GM21381 (cell line): ENCODE results near the gene CDH23.

ENCODE experiments used
- ATAC-seq: cut with Tn5 transposase; IDR thresholded peaks from one replicate; pipeline ENCODE4 v1.9.1; 2021; ENCODE audit warnings: mild to moderate bottlenecking, moderate library complexity; ENCODE audit not compliant: unreplicated experiment

Gene CDH23

DNA sequence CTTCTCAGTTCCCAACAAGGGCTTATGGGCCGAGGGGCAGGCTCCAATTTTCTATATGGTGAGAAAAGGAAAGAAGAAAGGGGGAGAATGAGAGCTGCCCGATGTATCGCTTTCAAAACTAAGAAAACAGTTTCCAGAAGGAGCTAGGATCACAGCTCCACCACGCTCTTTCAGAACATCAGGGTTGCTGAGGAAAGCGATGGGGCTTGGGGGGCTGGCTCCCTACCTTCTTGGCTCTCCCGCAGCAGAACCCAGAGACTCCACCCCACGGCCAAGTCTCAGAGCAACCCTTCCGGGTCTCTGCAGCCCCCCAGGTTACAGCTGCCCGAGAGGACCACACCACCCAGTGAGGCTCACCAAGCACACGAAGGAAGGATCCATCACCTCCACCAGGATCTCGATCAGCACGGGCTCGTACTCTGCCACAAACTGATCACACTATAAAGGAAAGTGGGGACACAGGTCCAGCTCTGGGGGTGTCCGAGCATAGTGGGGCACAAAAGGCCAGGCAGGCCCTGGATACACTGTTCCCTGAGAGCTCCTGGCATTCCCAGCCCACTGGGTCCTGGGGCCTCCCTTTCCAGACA lies 422.0 kb downstream of the CDH23 start:
- no peak for ATAC-seq

DNA sequence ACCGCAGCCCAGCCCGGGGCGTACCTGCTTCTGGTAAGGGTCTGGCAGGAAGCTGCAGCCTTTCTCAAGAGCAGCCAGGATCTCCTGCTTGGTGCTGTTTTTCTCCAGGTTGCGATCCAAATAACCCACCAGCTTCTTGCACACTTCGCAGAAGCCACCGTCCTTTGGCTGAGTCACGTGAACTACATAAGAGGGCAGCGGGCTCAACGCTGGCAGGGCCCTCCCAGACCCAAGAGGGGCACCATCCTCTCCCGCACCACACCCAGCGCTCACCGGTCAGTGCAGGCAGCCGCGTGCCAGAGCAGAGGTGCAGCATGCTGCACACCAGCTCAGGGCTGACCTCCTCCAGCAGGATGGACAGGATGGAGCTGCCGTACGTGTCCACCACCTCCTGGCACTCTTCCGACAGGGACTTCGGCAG lies 422.7 kb downstream of the CDH23 start:
- ATAC-seq, result no peak

DNA sequence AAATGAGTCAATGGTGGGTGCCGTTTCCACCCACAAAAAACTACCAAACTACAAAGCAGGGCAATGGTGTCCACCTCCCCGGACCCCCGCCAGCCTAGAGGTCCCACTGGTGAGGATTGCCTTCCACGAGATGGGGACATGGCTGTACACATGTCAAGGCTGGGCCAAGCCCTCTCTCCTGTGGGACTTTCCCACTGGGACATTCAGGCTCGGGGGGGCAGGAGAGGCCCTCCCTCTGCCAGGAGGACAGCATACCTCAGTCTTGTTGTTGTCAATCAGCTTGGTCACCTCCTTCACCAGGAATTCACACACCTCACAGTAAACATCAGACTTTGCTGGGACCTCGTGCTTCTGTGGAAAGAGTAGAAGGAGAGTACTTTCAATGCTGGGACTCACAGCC lies 423.3 kb downstream of the CDH23 start:
- no peak for ATAC-seq

DNA sequence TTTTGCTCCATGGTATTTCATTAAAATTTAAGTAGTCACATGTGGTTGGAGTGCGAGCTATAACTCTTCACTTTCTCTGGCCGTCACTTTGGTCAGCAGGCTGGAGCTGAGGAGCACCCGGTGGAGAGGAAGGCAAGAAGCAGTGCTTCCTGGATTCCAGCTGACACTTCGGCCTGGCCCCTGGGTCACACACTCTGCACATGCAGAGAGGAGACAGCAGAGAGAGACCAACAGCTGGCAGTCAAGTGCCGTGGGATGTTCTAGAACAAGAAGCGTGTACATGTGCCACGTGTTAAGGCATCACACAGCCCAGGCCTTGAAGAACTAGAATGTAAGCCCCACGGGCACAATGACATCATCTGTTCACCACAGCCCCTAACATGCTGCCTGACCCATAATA lies 424.2 kb downstream of the CDH23 start:
- no peak for ATAC-seq

DNA sequence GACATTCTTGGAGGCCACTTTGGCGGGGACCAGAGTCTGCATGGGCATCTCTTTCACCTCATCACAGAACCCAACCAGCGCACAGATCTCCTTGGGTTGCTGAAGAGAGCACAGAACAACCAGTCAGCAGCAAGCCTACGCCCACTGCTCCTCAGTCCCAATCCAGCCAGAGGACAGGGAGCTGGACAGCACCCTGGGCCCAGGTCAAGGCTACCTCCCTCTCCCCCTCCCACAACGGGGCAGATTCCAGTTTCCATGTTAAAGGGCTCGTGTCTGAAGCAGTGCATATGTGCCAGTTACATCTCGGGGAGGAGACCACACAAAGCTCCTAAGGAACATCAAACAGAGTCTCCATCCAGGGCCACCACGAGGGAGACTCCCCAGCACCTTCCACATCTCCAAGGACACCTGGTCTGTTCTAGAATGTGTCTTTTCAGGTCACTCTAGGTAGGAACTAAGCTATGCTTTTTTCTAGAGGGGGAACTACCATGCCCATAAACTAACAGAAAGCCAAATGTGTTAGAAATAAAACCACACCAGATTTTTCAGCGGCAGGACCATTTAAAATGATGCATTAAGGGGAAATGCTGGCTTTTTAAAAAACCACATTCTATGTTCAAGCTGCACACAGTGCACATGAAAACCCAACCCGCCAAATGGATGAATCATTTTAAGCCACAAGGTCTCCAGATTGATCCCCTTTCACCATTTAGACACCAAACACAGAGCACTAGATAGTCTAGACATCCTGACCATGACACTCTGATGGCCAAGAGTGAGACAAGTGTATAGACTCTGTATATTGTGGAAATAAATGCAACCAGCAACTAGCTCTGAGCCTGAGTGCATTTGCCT lies 425.4 kb downstream of the CDH23 start:
- no peak for ATAC-seq

DNA sequence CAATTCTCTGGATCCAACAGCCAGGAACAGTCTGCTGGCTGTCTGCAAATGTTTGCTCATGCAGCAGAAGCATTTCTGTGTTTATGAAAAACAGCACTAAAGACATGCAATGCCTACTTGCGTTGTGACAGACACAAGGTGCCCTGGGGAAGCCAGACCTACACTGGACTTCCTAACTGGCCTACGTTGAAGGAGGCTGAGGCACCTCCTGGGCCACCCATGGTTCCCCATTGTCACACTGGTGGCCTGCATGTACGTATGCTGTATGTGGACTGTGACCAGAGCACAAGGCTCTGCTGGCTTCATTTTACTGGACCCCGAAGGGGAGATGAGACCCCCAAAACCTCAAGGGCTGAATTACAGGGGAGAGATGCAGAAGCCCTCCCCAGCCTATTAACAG lies 426.6 kb downstream of the CDH23 start:
- ATAC-seq, result no peak

DNA sequence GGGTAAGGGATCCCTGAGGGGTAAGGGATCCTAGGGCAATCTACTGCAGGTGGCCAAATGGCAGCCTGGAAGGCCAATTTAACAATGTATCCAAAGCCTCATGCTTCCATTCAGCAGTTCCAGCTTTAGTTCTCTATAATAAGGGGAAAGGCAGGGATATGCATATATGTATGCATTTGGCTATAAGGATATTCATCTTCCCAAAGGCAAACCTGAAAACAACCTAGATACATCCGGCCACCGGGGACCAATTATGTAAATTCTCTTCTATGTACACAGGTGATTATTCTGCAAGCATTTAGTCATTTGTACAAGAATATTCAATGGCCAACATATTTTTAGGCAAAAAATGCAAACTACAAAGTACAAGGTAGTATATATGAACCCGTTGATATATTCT lies 427.6 kb downstream of the CDH23 start:
- ATAC-seq, result no peak

DNA sequence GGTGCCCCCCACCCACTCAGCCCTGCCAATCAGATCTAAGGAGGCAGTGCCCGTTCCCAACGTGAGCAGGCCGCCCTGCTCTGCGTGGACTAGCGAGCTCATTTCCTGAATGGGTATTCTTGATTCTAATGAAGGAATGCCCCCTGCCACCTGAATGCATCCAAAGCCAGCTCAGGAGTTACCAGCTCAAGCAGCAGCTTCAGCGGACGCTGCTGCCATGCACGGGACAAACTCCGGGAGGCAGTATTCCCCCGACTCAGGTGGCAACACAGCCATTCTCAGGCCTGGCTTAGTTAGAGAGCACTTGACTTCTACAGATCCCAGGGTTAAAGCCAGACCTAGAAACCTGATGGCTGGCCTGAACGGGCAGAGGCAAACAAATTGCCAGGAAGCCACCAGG lies 428.5 kb downstream of the CDH23 start:
- ATAC-seq, result no peak

DNA sequence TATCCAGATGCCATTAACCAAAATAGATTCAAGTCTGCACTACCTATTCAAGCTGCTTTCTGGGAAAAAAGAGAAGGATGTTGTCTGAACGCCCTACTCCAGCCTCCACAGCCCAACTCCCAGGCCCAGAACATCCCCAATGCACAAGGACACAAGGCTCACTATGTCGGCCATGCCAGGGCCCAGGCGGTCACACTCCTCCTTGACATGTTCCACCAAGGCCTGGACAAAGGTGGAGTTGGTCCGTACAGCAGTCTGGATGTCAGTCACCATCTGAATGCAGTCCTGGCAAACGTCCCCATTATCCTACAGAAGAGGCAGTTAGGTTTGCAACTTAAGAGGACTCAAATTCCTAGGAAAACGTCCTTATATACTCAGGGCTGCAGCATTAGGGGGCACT lies 431.1 kb downstream of the CDH23 start:
- ATAC-seq, result no peak

DNA sequence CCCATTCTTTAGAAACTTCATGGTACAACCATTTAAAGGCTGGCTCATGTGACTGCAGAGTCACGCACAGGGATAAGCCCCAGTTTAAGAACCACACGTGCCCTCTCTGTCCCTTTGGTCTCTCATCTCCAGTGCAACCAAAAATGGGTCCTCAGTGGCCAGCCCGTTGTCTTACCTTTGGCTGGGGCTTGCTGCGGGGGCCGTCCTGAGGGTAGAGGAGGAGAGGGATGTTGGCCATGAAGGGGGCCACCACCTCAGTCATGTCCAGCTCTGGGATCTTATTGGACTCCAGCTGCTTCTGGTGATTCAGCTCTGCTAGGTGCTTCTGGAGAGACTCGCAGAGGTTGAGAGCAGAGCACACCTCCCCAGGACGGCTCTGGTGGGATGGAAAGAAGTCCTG lies 432.0 kb downstream of the CDH23 start:
- ATAC-seq, result no peak

DNA sequence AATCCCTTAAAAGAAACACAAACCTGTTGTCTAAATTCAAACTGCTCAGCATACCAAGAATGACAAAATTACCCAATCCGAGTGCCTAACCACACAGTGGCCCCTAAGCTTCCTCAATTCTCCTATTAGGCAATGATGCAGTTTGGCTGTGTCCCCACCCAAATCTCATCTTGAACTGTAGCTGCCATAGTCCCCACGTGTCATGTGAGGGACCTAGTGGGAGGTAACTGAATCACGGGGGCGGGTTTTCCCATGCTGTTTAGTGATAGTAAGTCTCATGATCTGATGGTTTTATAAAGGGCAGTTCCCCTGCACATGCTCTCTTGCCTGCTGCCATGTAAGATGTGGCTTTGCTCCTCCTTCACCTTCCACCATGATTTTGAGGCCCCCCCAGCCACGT lies 432.5 kb downstream of the CDH23 start:
- ATAC-seq, result no peak

DNA sequence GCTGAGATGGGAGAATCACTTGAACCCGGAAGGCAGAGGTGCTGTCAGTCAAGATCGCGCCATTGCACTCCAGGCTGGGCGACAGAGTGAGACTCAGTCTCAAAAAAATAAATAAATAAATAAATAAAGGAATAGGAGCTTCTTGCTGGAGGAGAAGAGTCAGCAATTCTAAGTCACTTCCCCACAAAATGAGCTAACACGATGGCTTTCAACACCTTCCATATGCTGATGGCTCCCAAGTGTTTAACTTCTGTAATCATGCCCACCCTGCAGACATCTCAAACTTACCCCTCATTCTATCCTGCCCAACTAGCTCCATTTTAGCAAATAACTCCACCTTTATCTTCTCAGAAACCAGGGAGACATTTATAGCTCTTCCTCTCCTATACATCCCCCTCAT lies 433.2 kb downstream of the CDH23 start:
- ATAC-seq, result no peak

DNA sequence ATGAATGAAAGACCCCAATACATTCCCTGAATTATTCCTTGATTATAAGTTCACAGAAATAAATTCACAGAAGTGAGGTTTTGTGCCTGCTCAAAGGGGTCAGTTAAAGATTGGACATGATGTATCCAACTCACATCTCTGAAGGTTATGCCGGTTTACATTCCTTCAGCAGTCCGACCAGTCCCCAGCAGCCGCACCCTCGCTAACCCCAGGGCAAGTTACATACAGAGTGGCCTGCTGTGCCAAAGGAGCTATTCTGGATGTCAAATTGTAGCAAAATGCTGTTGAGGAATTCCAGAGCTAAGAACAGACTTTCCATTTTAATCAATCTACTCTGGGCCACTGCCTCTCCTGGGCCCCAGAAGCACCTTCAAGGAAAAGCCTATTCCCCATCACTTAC lies 434.0 kb downstream of the CDH23 start:
- no peak for ATAC-seq

DNA sequence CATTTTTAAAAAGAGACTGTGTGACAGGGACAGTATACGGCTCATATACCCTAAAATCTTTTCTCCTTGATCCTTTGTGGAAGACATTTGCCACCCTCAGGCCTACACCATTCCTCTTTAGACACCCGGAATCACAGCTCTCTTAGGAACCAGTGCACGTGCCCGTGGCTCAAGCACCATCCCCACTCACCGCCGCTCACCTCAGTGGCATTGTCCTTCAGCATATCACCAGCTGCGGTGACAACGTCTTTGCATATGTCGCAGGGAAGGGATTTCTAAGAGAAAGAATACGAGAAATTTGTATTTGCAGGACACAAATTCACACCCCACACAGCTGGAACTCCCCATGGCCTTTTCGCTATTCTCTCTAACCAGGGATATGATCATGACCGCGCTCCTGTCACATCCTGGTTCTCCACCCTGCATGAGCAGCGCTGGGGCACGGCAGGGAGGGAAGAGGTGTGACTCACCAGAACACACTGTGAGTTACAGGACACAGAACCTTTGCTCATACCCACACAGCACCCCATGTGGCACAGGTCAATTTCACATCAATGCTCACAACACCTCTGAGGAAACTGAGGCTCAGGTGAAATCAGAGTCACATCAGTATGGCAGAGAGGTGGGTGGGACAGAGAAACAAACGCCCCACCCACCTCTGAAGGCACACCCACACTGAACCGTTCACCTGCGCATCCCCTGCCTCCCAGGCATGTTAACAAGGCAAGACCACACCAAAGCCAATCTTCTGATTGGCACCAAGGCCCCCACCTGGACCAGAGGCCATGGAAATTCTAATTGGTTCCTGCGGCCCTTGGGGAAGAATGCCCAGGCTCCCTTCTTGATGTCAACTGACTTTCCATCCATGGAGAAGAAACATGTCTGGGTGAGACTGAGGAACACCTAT lies 435.2 kb downstream of the CDH23 start:
- no peak for ATAC-seq

DNA sequence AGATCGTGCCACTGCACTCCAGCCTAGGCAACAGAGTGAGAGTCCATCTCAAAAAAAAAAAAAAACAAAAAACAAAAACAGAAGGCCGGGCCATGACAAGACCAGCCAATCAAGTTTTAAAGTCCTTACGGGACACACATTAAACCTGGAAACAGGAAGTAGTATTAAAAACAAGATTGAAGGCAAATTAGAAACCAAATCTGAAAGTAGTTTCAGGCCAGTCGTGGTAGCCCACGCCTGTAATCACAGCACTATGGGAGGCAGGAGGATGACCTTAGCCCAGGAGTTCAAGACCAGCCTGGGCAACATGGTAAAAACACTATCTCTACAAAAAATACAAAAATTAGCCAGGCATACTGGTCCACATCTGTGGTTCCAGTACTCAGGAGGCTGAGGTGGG lies 436.2 kb downstream of the CDH23 start:
- no peak for ATAC-seq

DNA sequence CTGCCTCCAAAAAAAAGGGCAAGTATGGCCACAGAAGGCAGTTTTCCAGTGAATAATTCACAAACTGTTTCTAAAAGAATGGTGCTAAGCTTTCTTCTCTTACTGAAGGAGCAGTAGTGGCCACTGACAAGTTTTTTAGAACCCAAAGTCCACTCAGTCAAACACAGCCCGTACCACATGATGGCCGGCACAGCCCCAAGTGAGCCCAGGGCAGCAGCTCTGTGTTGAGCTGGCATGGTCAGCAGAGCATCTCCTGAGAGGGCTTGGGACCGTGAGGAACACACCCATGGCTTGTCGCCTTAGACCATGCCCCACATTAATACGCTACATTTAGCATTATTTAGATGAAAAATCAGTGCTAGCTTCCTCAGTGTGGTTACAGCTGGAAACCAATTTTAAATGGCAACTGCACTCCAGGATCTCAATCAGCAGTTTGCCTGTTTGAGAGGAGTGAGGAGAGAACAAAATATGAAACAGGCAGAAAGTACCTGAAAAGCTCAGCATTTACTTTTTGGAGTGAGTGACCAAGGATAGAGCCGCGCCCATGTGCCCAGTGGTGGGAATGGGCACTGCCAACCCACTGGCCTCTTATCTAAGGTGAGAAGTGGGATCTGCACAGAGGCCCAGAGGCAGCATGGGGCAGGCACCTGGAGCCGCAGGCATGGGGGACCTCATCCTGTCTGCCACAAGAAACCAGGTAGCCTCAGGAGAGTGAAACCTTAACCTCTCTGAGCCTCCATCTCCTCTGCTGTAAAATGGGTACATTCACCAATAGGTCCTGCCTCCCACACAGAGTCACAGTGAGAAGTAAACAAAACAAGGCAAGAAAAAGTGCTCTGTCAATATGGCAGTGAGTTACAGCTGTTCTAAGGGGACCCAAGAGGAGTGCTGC lies 437.0 kb downstream of the CDH23 start:
- no peak for ATAC-seq

DNA sequence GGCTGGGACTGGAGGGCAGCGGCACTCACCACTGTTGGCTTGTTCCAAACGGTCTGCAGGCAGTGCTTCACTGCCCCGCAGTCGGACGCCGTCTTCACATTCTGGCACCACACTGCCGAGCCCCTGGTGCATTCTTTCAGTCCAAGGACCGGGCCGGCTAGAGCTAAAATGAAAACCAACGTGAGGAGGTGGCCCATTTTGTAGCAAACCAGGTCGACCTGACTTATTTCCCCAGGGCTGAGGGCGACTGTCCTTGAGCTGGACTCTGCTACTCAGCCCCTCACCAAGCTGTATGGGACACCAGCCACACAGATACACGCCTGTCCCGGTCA lies 437.6 kb downstream of the CDH23 start:
- no peak for ATAC-seq

DNA sequence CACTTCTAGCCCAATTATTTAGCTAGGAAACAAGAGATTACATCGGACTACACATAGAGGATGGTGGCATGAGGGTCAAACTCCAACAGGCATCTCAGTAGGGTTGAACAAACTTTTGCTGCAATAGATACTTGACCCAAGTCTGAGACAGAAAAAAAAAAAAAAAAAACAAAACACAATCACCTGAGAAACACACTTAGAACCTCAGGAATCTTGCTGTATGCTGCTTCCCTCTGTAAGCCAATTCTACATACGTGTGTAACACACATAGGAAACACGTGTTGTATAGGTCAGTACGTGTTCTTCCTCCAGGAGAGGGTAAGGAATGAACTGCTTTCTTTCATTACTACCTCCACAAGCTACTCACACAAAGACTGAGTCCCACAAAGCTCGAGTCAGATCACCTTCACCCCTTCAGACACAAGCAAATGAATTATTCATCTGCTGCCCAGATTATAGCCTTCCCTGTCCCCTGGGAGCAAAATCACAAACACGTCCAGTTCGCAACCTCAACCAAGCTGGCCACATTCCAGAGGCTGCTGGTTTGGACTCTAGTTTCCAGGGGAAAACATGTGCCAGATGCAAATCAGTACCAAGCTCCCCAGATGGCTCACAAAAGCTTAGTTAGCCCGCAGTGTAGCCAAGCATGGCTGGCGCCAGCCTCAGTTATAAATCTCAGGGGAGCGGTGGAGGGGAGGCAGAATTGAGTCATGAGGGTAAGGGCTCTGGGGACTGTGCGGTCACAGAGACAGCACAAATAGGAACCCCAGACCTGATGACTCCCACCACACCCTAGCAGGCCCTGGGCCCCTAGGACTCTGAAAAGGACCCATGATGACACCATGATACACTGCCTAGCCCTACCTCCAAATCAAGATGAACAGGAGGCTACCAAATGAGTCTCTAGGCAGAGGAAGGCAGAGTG lies 439.2 kb downstream of the CDH23 start:
- ATAC-seq, result peak; percentile 84

DNA sequence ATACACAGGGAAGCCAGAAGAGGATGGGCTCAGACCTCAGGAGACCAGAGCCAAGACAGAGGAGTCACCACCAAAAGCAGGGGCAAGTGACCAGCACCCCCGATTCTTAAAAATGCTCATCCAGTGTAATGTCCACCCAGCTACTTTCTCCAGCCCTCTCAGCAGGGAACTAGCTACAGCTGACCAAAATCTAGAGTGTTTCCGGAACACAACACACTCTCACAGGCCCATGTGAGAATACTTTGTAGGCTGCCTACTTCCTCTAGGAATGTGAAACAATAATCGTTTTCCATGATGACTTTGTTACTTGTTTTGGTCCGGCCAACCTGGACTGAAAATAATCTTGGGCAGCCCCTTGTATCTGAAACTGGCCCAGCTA lies 439.9 kb downstream of the CDH23 start:
- ATAC-seq, result peak; percentile 29
